Kidney (tissue), 14 donors: ENCODE measurements around the gene ECI1. TPM values are rescaled to one million over a fixed set of nuclear protein-coding genes. Genes with fewer than 3 reads are reported as not detected.

Experiments used
- DNase-seq, 5 donors: peaks; one replicate each; pipeline ENCODE4 v3.0.0-alpha.2; 2013 to 2020
- FAIRE-seq: peaks from 2 replicates; lab custom pipeline; 2012; peaks lifted over from hg19 to GRCh38; lab: Jason Lieb, UNC
- H3K27ac ChIP-seq, 2 donors: one replicate each; pipeline ENCODE4 v1.7.0; 2013; ENCODE audit warnings: low read depth in 2 of 2, low read length in 2 of 2, inconsistent platforms in 1 of 2
- H3K27me3 ChIP-seq: one replicate; pipeline ENCODE4 v1.7.1; 2013; ENCODE audit warnings: low read length, inconsistent platforms; ENCODE audit not compliant: control insufficient read depth, insufficient read depth
- H3K36me3 ChIP-seq, 3 donors: one replicate each; pipeline versions ENCODE4 v1.7.0 to v1.7.1; 2013; ENCODE audit warnings: low read length in 3 of 3, control low read depth in 1 of 3, inconsistent platforms in 1 of 3; ENCODE audit not compliant: insufficient read depth in 3 of 3, control insufficient read depth in 2 of 3
- H3K4me1 ChIP-seq, 3 donors: one replicate each; pipeline versions ENCODE4 v1.7.0 to v1.7.1; 2013; ENCODE audit warnings: low read length in 3 of 3, inconsistent platforms in 1 of 3, low read depth in 1 of 3; ENCODE audit not compliant: control insufficient read depth in 2 of 3, insufficient read depth in 2 of 3
- H3K4me3 ChIP-seq, 3 donors: one replicate each; pipeline versions ENCODE4 v1.7.0 to v1.8.1; 2013; ENCODE audit warnings: low read length in 3 of 3, control low read depth in 1 of 3, inconsistent platforms in 1 of 3
- H3K9ac ChIP-seq, 3 donors: one replicate each; pipeline versions ENCODE4 v1.7.0 to v1.7.1; 2013; ENCODE audit warnings: low read length in 3 of 3, control low read depth in 1 of 3, inconsistent platforms in 1 of 3
- H3K9me3 ChIP-seq, 3 donors: one replicate each; pipeline versions ENCODE4 v1.7.0 to v1.7.1; 2013; ENCODE audit warnings: low read length in 3 of 3, control low read depth in 1 of 3, inconsistent platforms in 1 of 3; ENCODE audit not compliant: control insufficient read depth in 2 of 3, insufficient read depth in 1 of 3
- intact Hi-C: fragments of 100-400 bp; cut with DNase I; formaldehyde crosslinking; loops from one replicate; pipeline ENCODE4 v1.11.1; 2022
- polyA plus RNA-seq: library from polyadenylated mRNA; stranded (reverse); fragments of 350-450 nt; fragmentation: Illumina TruSeq; extraction: RNeasy Lipid Tissue Mini Kit (QIAGEN cat#74804); gene quantifications from one replicate; pipeline ENCODE4 v1.2.3, GENCODE V29; 2014; ENCODE audit warnings: low read depth, low replicate concordance; ENCODE audit not compliant: insufficient read depth
- total RNA-seq: library from RNA; stranded (reverse); fragmentation: NEBNext Ultra II Directional; extraction: Animal tissue kit (Norgen Biotek cat#: 25700); gene quantifications from one replicate; pipeline ENCODE4 v1.2.1, GENCODE V29; 2021
- TF ChIP-seq, protein P1 (sequence below): IDR thresholded peaks from 3 replicates; pipeline ENCODE4 v1.5.1; 2012; ENCODE audit warnings: mild to moderate bottlenecking, moderate library complexity, borderline replicate concordance; ENCODE audit not compliant: insufficient read depth; ENCODE audit errors: extremely low read depth
- donor health status: control.
- donor health status: control.
- donor health status: control.
- donor health status: control.
- donor health status: control.
- donor health status: DM: yes; HTN: yes; CAD: no.
- donor health status: Normal renal cell carcinoma (clear cell type).

Gene ECI1
- total and polyA plus RNA-seq, 2 donors from 2014 or later, result 98.1 to 233 TPM

DNA sequence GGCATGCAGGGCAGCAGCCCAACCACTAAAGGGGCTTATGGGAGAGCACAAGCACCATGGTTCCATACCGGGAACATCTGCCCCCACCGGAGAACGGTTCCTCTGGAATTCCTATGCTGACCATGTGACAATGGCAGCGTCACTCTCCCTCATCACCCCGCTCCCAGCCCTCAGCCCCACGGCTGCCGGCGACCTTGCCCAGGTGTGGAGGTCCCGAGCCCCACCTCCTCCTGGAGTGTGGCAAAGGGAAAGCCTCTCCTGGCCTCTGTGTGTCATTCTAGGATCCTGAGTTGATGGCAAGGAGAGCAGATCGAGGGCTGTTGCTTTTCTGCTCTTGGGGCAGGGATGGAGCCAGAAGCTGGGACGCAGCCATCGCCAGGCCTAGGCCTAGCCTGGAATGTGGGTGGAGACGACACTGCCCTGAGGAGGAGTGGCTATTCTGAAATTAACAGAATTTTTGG is 34.4 kb upstream of the ECI1 start:
- no peak overlapping the region for H3K27ac ChIP-seq
- no peak overlapping the region for H3K9ac ChIP-seq
- H3K4me1 ChIP-seq, result no peaks in the 10 kb centered on the region
- DNase-seq, result peak in 1 of 5 donors; percentile 55
- H3K9me3 ChIP-seq, result no peaks in the 10 kb centered on the region
- intact Hi-C loops, result no loop called here
- no peaks in the 10 kb centered on the region for H3K27me3 ChIP-seq
- TF ChIP-seq, protein P1, sequence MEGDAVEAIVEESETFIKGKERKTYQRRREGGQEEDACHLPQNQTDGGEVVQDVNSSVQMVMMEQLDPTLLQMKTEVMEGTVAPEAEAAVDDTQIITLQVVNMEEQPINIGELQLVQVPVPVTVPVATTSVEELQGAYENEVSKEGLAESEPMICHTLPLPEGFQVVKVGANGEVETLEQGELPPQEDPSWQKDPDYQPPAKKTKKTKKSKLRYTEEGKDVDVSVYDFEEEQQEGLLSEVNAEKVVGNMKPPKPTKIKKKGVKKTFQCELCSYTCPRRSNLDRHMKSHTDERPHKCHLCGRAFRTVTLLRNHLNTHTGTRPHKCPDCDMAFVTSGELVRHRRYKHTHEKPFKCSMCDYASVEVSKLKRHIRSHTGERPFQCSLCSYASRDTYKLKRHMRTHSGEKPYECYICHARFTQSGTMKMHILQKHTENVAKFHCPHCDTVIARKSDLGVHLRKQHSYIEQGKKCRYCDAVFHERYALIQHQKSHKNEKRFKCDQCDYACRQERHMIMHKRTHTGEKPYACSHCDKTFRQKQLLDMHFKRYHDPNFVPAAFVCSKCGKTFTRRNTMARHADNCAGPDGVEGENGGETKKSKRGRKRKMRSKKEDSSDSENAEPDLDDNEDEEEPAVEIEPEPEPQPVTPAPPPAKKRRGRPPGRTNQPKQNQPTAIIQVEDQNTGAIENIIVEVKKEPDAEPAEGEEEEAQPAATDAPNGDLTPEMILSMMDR, result no peak
- no peak for FAIRE-seq
- H3K4me3 ChIP-seq, result no peak overlapping the region
- no peaks in the 10 kb centered on the region for H3K36me3 ChIP-seq

DNA sequence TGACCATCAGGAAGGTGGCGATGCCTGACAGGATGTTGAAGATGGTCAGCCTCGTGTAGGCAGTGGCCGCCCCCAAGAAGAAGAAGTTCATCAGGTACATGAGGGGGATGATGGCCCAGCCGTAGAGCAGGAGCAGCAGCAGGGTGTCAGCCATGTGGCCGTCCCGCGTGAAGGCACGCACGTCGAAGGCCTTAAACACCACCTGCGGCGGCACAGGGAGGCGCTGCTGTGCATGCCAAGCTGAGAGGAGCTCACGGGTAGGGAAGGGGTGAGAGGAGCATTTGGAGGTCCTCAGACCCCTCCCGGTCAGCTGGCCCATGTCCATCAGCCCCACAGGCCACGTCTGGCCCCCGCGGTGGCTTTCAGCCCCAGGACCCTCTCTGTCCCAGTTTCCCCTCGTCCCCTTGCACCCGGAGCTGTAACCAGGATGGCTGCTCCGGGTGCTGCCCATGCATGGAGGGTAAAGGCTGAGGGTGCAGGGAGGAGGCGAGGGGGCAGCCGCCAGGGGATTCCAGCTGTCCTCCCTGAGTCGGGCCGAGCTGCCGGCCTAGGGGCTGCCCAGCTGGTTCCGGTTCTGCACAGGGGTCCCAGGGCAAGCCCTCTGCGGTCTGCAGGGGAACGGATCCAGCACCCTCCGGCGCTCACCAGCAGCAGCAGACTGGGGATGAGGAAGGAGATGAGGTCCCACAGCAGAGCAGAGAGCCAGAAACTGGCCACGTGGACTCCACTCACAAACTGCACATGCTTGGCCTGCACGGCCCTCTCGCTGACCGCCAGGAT is 33.6 kb upstream of the ECI1 start:
- H3K27me3 ChIP-seq, result no peaks in the 10 kb centered on the region
- H3K4me1 ChIP-seq, result no peaks in the 10 kb centered on the region
- intact Hi-C loops, result no loop called here
- H3K4me3 ChIP-seq, result no peak overlapping the region
- TF ChIP-seq, protein P1, result no peak
- H3K9ac ChIP-seq, result no peak overlapping the region
- H3K36me3 ChIP-seq, result no peaks in the 10 kb centered on the region
- no peak for FAIRE-seq
- H3K9me3 ChIP-seq, result no peaks in the 10 kb centered on the region
- DNase-seq, result peak in 1 of 5 donors; percentile 66
- no peak overlapping the region for H3K27ac ChIP-seq

DNA sequence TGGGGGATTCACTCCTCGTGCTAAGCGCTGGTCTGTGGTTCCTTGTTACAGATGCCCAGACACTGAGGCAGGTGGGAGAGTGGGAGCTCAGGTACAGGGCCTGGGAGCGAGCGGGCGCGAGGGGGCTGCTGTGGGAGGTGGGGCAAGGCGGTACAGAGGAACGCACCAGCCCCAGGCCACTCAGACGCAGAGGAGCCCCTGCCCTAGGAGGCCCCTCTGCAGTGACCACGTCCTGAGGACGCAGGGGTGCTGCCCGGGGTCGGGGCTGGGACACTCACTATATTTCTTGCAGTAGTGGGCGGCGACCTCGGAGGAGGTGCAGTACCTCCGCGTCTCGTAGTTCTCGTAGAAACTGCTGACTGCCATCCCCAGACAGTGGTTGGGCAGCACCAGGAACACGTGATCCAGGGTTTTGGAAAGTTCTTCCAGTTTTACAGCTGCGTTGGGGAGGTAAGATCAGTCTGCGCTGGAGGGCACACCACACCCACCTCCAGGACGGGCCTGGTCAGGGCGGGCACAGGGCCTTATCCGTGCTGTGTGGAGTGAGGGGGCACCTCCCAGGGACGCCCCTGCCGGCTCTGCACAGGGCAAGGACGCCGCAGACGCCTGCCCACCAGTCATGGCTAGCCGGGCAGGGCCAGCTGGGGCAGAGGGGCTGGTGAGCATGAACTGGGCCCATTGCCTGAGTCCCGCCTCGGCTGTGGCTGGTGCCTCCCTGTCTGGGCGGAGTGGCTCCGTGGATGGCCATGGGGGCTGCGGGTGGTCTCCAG is 32.8 kb upstream of the ECI1 start:
- Histone ChIP-seq H3K9ac (no peak overlapping the region), H3K9me3 (no peaks in the 10 kb centered on the region), H3K36me3 (no peaks in the 10 kb centered on the region), H3K27me3 (no peaks in the 10 kb centered on the region), H3K4me1 (no peaks in the 10 kb centered on the region), H3K27ac (no peak overlapping the region), H3K4me3 (no peak overlapping the region)
- no peak for FAIRE-seq
- intact Hi-C loops, result no loop called here
- DNase-seq, result no peak
- TF ChIP-seq, protein P1, result no peak
